VCaP (cell line): Measurements from ENCODE around the gene ELAVL1.

Experiments
- H3K27ac ChIP-seq: fragments of 450-650 bp; 2 replicates; pipeline ENCODE4 v1.5.1; 2017
- CTCF ChIP-seq: fragments of 450-650 bp; conservative IDR thresholded peaks from 2 replicates; pipeline ENCODE4 v1.5.1; 2017; ENCODE audit warnings: mild to moderate bottlenecking, moderate library complexity

ELAVL1 gene

GRCh38 chr19:7917267-7918061 lies 88.0 kb downstream of the ELAVL1 start:
- H3K27ac ChIP-seq: no peak overlapping the region; the same call in 1 of the 2 replicates
- TF ChIP-seq CTCF: peak; percentile 71

GRCh38 chr19:7916955-7917266 lies 88.5 kb downstream of the ELAVL1 start:
- no peak for TF ChIP-seq CTCF
- no peak overlapping the region; the same call in 1 of the 2 replicates for H3K27ac ChIP-seq

- H3K27ac ChIP-seq: no peak overlapping the region; the same call in 1 of the 2 replicates
- 0 out of 2 replicates have a peak, but pooled peaks have one; percentile 4 for TF ChIP-seq CTCF
Observed at GRCh38 chr19:7916103-7916954, 89.1 kb downstream of the ELAVL1 start.

- no peak for TF ChIP-seq CTCF
Observed at GRCh38 chr19:7915250-7916102, 90.0 kb downstream of the ELAVL1 start.

GRCh38 chr19:7914598-7915045 lies 90.8 kb downstream of the ELAVL1 start, which contains the start of gene TGFBR3L:
TGFBR3L (plus strand) TSS chr19:7914830.
- no peak for TF ChIP-seq CTCF
- no peak within 1 kb of the TSS for H3K27ac ChIP-seq

More at GRCh38 chr19:7915250-7916102, 90.0 kb downstream of the ELAVL1 start:
- H3K27ac ChIP-seq: no peak overlapping the region

- TF ChIP-seq CTCF: no peak
- no peak overlapping the region for H3K27ac ChIP-seq
Observed at GRCh38 chr19:7914099-7914498, 91.3 kb downstream of the ELAVL1 start.
